ENCODE results near the gene MPO.
A peak's percentile ranks its signal among the peaks of the same experiment; 100 is the strongest.

MPO gene

GRCh38 chr17:58319173-58320162, 38.7 kb upstream of the MPO start:
- no peak for DNase-seq (ENCODE audit: low read depth)

GRCh38 chr17:58318627-58319172, 38.0 kb upstream of the MPO start:
- DNase-seq (ENCODE audit: low read depth), result no peak

- DNase-seq (ENCODE audit: low read depth), result no peak
Observed at GRCh38 chr17:58318065-58318481, 37.3 kb upstream of the MPO start.

- peak; percentile 59 for DNase-seq (ENCODE audit: low read depth)
Observed at GRCh38 chr17:58317421-58318064, 36.8 kb upstream of the MPO start.

- DNase-seq (ENCODE audit: low read depth), result no peak
Observed at GRCh38 chr17:58316260-58316960, 35.7 kb upstream of the MPO start.

GRCh38 chr17:58315750-58316149, 35.0 kb upstream of the MPO start:
- DNase-seq (ENCODE audit: low read depth), result no peak

DNA sequence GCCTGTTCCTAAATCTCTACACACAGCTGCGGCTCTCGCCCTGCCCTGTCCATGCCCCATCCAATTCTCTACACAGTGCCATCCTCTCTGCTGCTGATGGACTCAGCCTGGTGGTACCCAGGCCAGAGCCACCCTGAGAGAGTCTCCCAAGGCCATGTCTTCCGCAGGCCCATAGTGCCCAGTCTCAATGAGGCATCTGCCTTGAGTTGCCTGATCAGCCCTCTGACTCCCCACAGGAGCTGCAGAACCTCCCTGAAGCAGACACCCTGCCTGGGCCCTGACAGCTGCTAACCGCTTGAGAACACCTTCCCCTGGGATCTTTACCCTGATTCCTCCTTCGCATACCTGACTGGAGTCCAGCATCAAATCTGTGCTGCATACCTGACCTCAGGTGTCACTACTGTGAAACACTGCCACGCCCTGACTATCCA, 34.6 kb upstream of the MPO start:
- DNase-seq (ENCODE audit: low read depth), result no peak

DNA sequence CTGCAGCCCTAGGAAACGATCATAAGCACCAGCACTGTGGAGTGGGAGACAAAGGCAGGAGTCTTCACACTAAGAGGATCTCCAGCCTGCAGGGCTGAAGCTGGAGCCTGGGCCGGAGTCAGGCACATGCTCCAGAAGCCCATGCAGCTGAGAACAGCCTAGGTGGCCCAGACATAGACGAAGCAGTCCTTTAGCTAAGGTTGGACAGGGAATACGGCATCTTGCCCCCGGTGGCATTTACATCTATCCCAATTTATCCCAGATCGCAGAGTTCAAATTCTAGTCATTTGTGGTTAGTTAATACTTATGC, 33.9 kb upstream of the MPO start:
- DNase-seq (ENCODE audit: low read depth), result no peak

- no peak for DNase-seq (ENCODE audit: low read depth)
Observed at GRCh38 chr17:58313815-58314705, 33.3 kb upstream of the MPO start.

DNA sequence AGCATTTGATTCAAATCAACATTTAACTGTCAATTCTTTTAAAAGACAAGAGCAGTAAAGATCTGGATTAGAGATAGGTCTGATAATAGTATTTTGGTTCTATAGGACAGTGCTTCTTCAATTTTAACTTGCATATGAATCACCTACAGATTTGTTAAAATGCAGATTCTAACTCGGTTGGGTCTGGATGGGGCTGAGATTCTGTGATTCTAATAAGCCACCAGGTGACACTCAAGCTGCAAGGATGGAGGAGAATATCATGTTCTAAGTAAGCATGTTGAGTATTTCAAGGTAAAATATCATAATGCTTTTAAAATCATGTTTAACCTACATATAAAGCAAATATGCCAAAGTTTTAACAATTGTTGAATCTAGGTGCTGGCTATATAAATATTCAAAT, 32.1 kb upstream of the MPO start:
- DNase-seq (ENCODE audit: low read depth), result no peak

DNA sequence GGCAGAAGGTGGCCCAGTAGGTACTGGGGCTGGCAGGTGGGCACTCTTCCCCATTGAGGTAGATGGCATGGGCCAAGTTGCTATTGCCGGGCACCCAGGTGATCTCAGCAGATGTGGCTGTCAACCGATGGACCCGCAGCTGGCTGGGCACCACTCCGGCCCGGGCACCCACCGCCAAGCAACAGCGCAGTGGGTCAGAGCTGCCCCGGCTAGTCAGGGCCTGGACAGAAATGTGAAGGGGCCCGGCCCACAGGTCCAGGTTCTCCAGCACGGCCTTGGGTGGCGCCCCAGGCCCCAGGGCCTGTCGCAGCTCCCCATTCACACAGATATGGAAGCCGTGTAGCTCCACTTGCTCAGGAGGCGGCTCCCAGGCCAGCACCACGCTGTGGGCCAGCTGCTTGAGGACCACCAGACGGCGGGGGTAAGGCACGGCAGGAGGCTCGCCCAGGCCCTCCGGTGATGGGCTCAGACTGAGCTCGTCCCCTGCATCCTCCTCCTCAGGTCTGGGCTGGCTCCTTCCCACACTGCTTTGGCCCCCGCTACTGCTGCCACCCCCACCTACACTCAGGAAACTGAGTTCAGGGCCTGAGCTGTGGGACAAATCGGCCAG, 31.4 kb upstream of the MPO start:
- DNase-seq (ENCODE audit: low read depth), result no peak

GRCh38 chr17:58311429-58311894, 30.7 kb upstream of the MPO start:
- DNase-seq (ENCODE audit: low read depth), result no peak

DNA sequence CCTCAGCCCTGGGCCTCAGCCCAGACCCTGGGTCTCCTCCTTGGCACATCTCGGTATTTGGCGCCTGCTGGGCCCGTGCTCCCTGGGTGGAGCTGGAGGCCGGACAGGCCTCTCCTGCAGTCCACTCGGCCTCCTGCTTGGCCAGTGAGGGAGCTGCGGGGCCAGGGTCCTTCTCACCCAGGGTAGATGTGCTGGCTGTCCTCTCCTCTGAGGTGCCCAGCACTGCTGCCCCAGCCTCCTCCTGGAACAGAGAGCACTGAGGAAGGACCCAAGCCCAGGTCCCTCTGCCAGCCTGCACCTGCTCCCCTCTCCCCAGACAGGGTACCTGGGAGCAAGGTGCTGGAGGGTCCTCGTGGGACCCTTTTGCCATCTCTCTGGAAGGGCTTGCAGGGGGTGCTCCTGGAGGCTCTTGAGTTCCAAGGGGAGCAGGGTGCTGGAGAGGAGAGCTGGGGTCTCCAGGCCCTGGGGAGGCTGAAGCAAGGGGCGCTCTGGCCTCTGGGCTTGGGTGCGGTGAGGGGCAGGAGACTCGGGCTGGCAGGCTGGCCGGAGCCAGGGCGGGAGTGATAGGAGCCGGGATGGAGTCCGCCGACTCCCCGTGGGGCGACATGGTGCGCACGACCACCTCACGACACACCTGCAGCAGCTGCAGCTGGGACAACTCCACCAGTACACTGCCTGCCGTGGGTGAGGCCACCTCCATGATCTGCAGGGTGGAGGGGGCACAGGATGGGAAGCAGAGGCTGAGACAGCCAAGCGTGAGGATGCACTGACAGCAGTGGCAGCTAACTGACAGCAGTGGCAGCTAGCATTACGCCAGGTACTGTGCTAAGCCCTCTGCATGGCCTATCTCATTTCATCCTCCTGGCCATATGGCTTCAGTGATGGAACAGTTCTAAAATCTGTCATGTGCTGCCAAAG, 30.0 kb upstream of the MPO start:
- no peak for DNase-seq (ENCODE audit: low read depth)

DNA sequence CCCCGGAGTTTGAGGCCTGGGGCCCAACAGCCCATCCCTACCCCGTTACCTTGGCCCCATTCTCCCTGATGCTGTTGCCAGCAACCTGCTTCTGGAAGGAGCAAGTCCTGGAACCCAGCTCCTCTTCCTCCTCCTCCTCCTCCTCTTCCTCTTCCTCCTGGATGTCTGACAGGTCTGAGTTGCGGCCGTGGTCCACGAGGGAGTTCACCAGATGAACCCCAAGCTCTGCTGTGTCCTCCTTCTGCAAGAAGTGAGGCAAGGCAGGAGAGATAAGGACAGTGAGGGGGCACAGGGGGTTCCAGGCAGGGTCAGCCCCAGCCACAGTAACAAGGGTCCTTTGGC, 29.2 kb upstream of the MPO start:
- DNase-seq (ENCODE audit: low read depth), result no peak

DNA sequence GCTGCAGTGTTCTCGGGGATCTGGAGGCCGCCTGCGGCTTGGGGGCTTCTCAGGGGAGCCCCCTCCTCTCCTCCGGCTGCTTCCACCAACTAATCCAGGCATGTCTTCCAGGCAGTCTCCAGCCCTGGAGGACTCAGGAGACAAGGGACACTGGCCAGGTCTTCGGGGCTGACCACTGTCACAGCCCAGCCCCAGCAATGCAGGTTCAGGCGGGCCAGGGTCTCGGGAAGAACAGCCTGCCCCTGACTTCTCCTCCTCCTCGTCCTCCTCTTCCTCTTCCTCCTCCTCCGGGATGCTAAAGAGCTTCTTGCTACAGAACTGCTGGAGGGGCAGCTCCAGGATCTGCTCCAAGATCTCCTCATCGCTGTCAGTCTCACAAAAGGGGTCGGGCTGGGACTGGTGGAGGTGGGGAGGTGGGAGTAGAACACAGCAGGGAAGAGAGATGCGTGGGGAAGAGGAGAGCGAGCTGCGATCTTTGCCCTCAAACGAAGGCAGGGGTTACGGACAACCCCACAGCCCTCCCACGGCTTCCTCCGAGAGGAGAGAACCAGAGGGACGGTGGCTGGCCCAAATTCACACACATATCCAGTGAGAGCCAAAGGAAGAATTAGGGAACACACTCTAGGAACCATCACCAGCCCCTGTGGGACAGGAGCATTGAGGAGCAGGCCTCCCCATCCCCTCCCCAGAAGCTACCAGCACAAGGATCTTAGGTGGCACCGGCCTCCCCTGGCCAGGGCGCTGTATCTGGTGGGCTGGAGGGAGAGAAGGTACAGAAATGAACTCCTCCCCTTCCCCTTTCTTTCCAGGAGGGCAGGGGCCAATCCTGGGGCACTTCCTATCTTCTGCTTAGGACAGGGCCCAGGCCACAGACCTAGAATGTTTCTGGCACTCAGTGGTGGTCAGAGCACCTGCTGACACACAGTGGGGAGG, 28.5 kb upstream of the MPO start:
- no peak for DNase-seq (ENCODE audit: low read depth)

- DNase-seq (ENCODE audit: low read depth), result no peak
Observed at GRCh38 chr17:58308173-58308984, 27.6 kb upstream of the MPO start.

- DNase-seq (ENCODE audit: low read depth), result no peak
Observed at GRCh38 chr17:58307468-58308172, 26.9 kb upstream of the MPO start.
